K562 (cell line): ENCODE data around the gene MACROD2. TPM values are rescaled to one million over a fixed set of nuclear protein-coding genes. Genes with fewer than 3 reads are reported as not detected.

Experiments used
- ATAC-seq: fragments of 200-7000 bp; cut with Tn5 transposase; 3 replicates; pipeline ENCODE4 v1.9.1; 2020; ENCODE audit warnings: moderate library complexity
- BruUV-seq: library from RNA; stranded (reverse); fragments of 400-500 nt; replicated peaks from 2 replicates; lab custom pipeline; 2021; lab: Mats Ljungman, UMichigan
- CTCF ChIA-PET: fragments of 300-600 bp; formaldehyde crosslinking; extraction: SDS; loops from one replicate; lab custom pipeline; 2021; ENCODE audit warnings: low intra/inter-chr PET ratio; lab: Yijun Ruan, JAX
- POLR2A ChIA-PET: fragments of 300-600, 350-650 bp; sonication (Branson Sonifier 250); formaldehyde crosslinking; extraction: SDS; loops from one replicate; lab custom pipeline; 2021; ENCODE audit warnings: antibody characterized with exemption, inconsistent platforms; lab: Yijun Ruan, JAX
- DNase-seq, 4 experiments: peaks; one replicate each; pipeline versions ENCODE4 v3.0.0 to v3.0.0-alpha.2; 2011 to 2018; ENCODE audit warnings: low spot score in 3 of 4, mixed read lengths in 3 of 4; ENCODE audit errors: extremely low read depth in 1 of 4
- FAIRE-seq: peaks from 2 replicates; lab custom pipeline; 2011; peaks lifted over from hg19 to GRCh38; lab: Jason Lieb, UNC
- H2AFZ ChIP-seq: 2 replicates; pipeline ENCODE4 v1.6.0; 2011; ENCODE audit warnings: low read depth, low read length, control low read depth, inconsistent platforms
- H3K27ac ChIP-seq: fragments of 200-600 bp; 3 replicates; pipeline ENCODE4 v1.8.0; 2011; ENCODE audit warnings: low read depth, mild to moderate bottlenecking, control low read depth, inconsistent platforms, low read length, moderate library complexity, mixed read lengths; ENCODE audit errors: extremely low read depth
- H3K27me3 ChIP-seq, 2 experiments: fragments of 300-600 bp in 1 of 2; 2 replicates in 1 of 2; 3 replicates in 1 of 2; pipeline versions ENCODE4 v1.6.0 to v1.8.0; 2011; ENCODE audit warnings: inconsistent platforms in 2 of 2, low read length in 2 of 2, mild to moderate bottlenecking in 1 of 2, mixed read lengths in 1 of 2, moderate library complexity in 1 of 2; ENCODE audit not compliant: control insufficient read depth in 2 of 2, insufficient read depth in 2 of 2
- H3K36me3 ChIP-seq: fragments of 300-600 bp; 3 replicates; pipeline ENCODE4 v1.8.0; 2011; ENCODE audit warnings: mild to moderate bottlenecking, low read length, inconsistent platforms; ENCODE audit not compliant: control insufficient read depth, insufficient read depth
- H3K4me1 ChIP-seq, 2 experiments: fragments of 200-600 bp in 1 of 2; replicated peaks in 1 of 2; 2 replicates in 1 of 2; 3 replicates in 1 of 2; pipeline versions ENCODE4 v1.5.1 to v1.8.0; 2011; ENCODE audit warnings: inconsistent platforms in 2 of 2, low read length in 2 of 2, mild to moderate bottlenecking in 1 of 2, mixed read lengths in 1 of 2, moderate library complexity in 1 of 2; ENCODE audit not compliant: control insufficient read depth in 2 of 2, insufficient read depth in 2 of 2
- H3K4me2 ChIP-seq: 2 replicates; pipeline ENCODE4 v1.6.1; 2011; ENCODE audit warnings: low read length, control low read depth, inconsistent platforms, mixed read lengths; ENCODE audit not compliant: insufficient read depth
- H3K4me3 ChIP-seq: fragments of 200-600 bp; sonication (generic), shearing (Covaris generic); 2 replicates; pipeline ENCODE4 v1.5.1; 2016; ENCODE audit warnings: control low read depth, inconsistent platforms
- H3K79me2 ChIP-seq: fragments of 200-600 bp; 3 replicates; pipeline ENCODE4 v1.8.0; 2011; ENCODE audit warnings: low read length, inconsistent platforms; ENCODE audit not compliant: control insufficient read depth, insufficient read depth
- H3K9ac ChIP-seq, 2 experiments: 2 replicates each; pipeline versions ENCODE4 v1.6.0 to v1.6.1; 2011; ENCODE audit warnings: low read depth in 2 of 2, low read length in 2 of 2, control low read depth in 1 of 2, inconsistent platforms in 1 of 2, mild to moderate bottlenecking in 1 of 2, mixed read lengths in 1 of 2; ENCODE audit not compliant: insufficient read depth in 1 of 2
- H3K9me1 ChIP-seq: one replicate; pipeline ENCODE4 v1.6.0; 2011; ENCODE audit warnings: inconsistent platforms, mild to moderate bottlenecking, low read length, moderate library complexity; ENCODE audit not compliant: control insufficient read depth, insufficient read depth
- H3K9me3 ChIP-seq: replicated peaks from 2 replicates; pipeline ENCODE4 v1.5.1; 2011; ENCODE audit warnings: low read depth, low read length, inconsistent platforms; ENCODE audit not compliant: control insufficient read depth, insufficient read depth
- H4K20me1 ChIP-seq: replicated peaks from 2 replicates; pipeline ENCODE4 v1.6.1; 2011; ENCODE audit warnings: low read length, inconsistent platforms, mixed read lengths; ENCODE audit not compliant: control insufficient read depth, insufficient read depth
- CBFB ChIP-seq: sonication (generic); formaldehyde crosslinking; IDR thresholded peaks from 2 replicates; pipeline ENCODE4 v1.4.0; 2020; ENCODE audit warnings: mild to moderate bottlenecking, missing genetic modification reagents
- NCOA4 ChIP-seq: fragments of 450-650 bp; IDR thresholded peaks from 2 replicates; pipeline ENCODE4 v1.6.1; 2018; ENCODE audit warnings: mild to moderate bottlenecking; ENCODE audit not compliant: partially characterized antibody
- POLR3A ChIP-seq: IDR thresholded peaks from 2 replicates; pipeline ENCODE4 v1.6.1; 2011; ENCODE audit warnings: borderline replicate concordance, mild to moderate bottlenecking, moderate library complexity; ENCODE audit not compliant: insufficient read length, insufficient read depth; ENCODE audit errors: extremely low read depth
- PRPF4 ChIP-seq: fragments of 200-400 bp; formaldehyde crosslinking; IDR thresholded peaks from one replicate; pipeline ENCODE4 v1.6.1; 2017; ENCODE audit warnings: low read length, low read depth, mild to moderate bottlenecking; ENCODE audit not compliant: insufficient read depth, poor library complexity, severe bottlenecking
- SMARCB1 ChIP-seq: IDR thresholded peaks from 2 replicates; pipeline ENCODE4 v1.6.1; 2011; ENCODE audit warnings: improper control_type of control experiment, low read depth; ENCODE audit not compliant: insufficient read length
- TRIM24 ChIP-seq, 2 experiments: fragments of 450-650 bp; IDR thresholded peaks; 2 replicates each; pipeline ENCODE4 v1.6.1; 2016
- ZNF23 ChIP-seq: fragments of 250-450 bp; sonication (Bioruptor Pico); IDR thresholded peaks from 2 replicates; pipeline ENCODE4 v1.4.0; 2020; ENCODE audit warnings: mild to moderate bottlenecking
- in situ Hi-C: fragments of 300-500 bp; cut with MboI; formaldehyde crosslinking; loops from 4 replicates; pipeline ENCODE4 v1.15.0; 2018; ENCODE audit warnings: inconsistent platforms, mixed read lengths
- intact Hi-C: fragments of 100-400 bp; cut with micrococcal nuclease; formaldehyde crosslinking; loops from 2 replicates; pipeline ENCODE4 v1.14.2; 2022
- polyA plus RNA-seq, 8 experiments: library from polyadenylated mRNA; depleted of rRNA in 4 of 8; stranded (reverse) in 5 of 8; unstranded in 3 of 8; fragments of >200 nt; fragmentation: Nextera tagmentation in 2 of 8; fragmentation: Illumina TruSeq in 1 of 8; extraction: Ambion mirVana in 2 of 8; extraction: Trizol in 1 of 8; gene quantifications; 2 replicates each; pipeline versions ENCODE4 v1.2.1 to v1.2.3, GENCODE V29; 2011 to 2014; ENCODE audit warnings: inconsistent platforms in 1 of 8, missing spikeins in 1 of 8
- total RNA-seq, 7 experiments: library from RNA; depleted of rRNA in 6 of 7; stranded (reverse); fragments of >200 nt in 6 of 7; fragmentation: Illumina TruSeq in 2 of 7; extraction: Trizol in 2 of 7; gene quantifications; 2 replicates each; pipeline versions ENCODE4 v1.2.1 to v1.2.3, GENCODE V29; 2011 to 2021; ENCODE audit warnings: low replicate concordance in 1 of 7
- TF ChIP-seq, protein P1 (sequence below): fragments of 250-450 bp; sonication (Bioruptor Pico); IDR thresholded peaks from 2 replicates; pipeline ENCODE4 v1.9.0; 2021; ENCODE audit warnings: mild to moderate bottlenecking
- TF ChIP-seq, protein P2 (sequence below): fragments of 450-650 bp; IDR thresholded peaks from 2 replicates; pipeline ENCODE4 v1.7.1; 2018; ENCODE audit warnings: mild to moderate bottlenecking, low read depth; ENCODE audit not compliant: partially characterized antibody
- TF ChIP-seq, protein P3 (sequence below): sonication (generic); formaldehyde crosslinking; IDR thresholded peaks from 2 replicates; pipeline ENCODE4 v1.8.1; 2023; ENCODE audit warnings: missing genetic modification reagents, mild to moderate bottlenecking, borderline replicate concordance
- TF ChIP-seq, protein P4 (sequence below): fragments of 250-450 bp; sonication (Bioruptor Pico); IDR thresholded peaks from 2 replicates; pipeline ENCODE4 v1.5.0; 2021
- TF ChIP-seq, protein P5 (sequence below): sonication (generic); formaldehyde crosslinking; IDR thresholded peaks from 2 replicates; pipeline ENCODE4 v1.8.1; 2023; ENCODE audit warnings: mild to moderate bottlenecking, missing genetic modification reagents, moderate library complexity

The MACROD2 gene
- total and polyA plus RNA-seq, 9 of the 15 experiments (the other 6 are each of a cell fraction or from before 2014, with no cell fraction given) = not detected

DNA sequence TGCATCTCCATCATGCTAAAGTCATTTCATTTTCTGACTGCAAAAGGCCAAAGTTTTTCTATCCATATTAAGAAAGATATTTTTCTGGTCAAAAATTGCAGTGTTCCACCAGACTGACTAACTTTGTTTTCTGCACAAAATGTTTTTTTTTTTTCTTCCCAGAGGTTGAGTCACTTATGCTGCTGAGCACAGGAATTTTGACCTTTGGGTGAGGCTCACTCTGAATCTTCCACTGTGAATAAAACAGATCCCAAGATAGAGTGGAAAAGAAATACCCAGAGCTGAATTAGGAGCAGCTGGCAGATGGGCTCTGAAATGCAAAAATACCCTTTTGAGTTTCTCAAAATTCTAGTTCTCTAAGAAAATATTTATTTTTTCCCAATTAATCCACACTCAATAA, 1581.1 kb downstream of the MACROD2 start:
- ChIA-PET POLR2A (no interaction called here), CTCF (interaction anchor here (0.6 kb wide), 1 partner anchor 28 kb away, joined by 5 read pairs; no protein-coding TSS in a partner anchor)
- Histone ChIP-seq H3K4me3 (no peak overlapping the region), H3K27me3 (no peaks in the 10 kb centered on the region), H4K20me1 (no peaks in the 10 kb centered on the region), H3K9me3 (no peaks in the 10 kb centered on the region), H3K36me3 (no peaks in the 10 kb centered on the region), H3K4me1 (no peaks in the 10 kb centered on the region), H3K9me1 (no peaks in the 10 kb centered on the region), H3K79me2 (no peaks in the 10 kb centered on the region), H3K9ac (no peak overlapping the region), H2AFZ (no peak overlapping the region), H3K4me2 (no peak overlapping the region), H3K27ac (no peak overlapping the region)
- ATAC-seq = no peak
- no peak for DNase-seq
- no TSS peak for BruUV-seq
- no peak for FAIRE-seq
- intact Hi-C loops (no loop called here), in situ Hi-C loops (no loop called here)
- no peak for TF ChIP-seq PRPF4
- TF ChIP-seq, protein P1, sequence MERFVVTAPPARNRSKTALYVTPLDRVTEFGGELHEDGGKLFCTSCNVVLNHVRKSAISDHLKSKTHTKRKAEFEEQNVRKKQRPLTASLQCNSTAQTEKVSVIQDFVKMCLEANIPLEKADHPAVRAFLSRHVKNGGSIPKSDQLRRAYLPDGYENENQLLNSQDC (CRISPR knock-in tag) = no peak
- no peak for TF ChIP-seq CBFB
- TF ChIP-seq TRIM24 (IDR thresholded peaks at IDR 0.05) = no peak
- TF ChIP-seq ZNF23 (CRISPR knock-in tag) = no peak
- TF ChIP-seq POLR3A = no peak
- TF ChIP-seq, protein P2, sequence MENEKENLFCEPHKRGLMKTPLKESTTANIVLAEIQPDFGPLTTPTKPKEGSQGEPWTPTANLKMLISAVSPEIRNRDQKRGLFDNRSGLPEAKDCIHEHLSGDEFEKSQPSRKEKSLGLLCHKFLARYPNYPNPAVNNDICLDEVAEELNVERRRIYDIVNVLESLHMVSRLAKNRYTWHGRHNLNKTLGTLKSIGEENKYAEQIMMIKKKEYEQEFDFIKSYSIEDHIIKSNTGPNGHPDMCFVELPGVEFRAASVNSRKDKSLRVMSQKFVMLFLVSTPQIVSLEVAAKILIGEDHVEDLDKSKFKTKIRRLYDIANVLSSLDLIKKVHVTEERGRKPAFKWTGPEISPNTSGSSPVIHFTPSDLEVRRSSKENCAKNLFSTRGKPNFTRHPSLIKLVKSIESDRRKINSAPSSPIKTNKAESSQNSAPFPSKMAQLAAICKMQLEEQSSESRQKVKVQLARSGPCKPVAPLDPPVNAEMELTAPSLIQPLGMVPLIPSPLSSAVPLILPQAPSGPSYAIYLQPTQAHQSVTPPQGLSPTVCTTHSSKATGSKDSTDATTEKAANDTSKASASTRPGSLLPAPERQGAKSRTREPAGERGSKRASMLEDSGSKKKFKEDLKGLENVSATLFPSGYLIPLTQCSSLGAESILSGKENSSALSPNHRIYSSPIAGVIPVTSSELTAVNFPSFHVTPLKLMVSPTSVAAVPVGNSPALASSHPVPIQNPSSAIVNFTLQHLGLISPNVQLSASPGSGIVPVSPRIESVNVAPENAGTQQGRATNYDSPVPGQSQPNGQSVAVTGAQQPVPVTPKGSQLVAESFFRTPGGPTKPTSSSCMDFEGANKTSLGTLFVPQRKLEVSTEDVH = no peak
- TF ChIP-seq, protein P3, sequence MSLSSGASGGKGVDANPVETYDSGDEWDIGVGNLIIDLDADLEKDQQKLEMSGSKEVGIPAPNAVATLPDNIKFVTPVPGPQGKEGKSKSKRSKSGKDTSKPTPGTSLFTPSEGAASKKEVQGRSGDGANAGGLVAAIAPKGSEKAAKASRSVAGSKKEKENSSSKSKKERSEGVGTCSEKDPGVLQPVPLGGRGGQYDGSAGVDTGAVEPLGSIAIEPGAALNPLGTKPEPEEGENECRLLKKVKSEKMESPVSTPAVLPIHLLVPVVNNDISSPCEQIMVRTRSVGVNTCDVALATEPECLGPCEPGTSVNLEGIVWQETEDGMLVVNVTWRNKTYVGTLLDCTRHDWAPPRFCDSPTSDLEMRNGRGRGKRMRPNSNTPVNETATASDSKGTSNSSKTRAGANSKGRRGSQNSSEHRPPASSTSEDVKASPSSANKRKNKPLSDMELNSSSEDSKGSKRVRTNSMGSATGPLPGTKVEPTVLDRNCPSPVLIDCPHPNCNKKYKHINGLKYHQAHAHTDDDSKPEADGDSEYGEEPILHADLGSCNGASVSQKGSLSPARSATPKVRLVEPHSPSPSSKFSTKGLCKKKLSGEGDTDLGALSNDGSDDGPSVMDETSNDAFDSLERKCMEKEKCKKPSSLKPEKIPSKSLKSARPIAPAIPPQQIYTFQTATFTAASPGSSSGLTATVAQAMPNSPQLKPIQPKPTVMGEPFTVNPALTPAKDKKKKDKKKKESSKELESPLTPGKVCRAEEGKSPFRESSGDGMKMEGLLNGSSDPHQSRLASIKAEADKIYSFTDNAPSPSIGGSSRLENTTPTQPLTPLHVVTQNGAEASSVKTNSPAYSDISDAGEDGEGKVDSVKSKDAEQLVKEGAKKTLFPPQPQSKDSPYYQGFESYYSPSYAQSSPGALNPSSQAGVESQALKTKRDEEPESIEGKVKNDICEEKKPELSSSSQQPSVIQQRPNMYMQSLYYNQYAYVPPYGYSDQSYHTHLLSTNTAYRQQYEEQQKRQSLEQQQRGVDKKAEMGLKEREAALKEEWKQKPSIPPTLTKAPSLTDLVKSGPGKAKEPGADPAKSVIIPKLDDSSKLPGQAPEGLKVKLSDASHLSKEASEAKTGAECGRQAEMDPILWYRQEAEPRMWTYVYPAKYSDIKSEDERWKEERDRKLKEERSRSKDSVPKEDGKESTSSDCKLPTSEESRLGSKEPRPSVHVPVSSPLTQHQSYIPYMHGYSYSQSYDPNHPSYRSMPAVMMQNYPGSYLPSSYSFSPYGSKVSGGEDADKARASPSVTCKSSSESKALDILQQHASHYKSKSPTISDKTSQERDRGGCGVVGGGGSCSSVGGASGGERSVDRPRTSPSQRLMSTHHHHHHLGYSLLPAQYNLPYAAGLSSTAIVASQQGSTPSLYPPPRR (CRISPR knock-in tag) = no peak
- TF ChIP-seq, protein P4, sequence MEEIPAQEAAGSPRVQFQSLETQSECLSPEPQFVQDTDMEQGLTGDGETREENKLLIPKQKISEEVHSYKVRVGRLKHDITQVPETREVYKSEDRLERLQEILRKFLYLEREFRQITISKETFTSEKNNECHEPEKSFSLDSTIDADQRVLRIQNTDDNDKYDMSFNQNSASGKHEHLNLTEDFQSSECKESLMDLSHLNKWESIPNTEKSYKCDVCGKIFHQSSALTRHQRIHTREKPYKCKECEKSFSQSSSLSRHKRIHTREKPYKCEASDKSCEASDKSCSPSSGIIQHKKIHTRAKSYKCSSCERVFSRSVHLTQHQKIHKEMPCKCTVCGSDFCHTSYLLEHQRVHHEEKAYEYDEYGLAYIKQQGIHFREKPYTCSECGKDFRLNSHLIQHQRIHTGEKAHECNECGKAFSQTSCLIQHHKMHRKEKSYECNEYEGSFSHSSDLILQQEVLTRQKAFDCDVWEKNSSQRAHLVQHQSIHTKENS = no peak
- TF ChIP-seq SMARCB1 = no peak
- TF ChIP-seq, protein P5, sequence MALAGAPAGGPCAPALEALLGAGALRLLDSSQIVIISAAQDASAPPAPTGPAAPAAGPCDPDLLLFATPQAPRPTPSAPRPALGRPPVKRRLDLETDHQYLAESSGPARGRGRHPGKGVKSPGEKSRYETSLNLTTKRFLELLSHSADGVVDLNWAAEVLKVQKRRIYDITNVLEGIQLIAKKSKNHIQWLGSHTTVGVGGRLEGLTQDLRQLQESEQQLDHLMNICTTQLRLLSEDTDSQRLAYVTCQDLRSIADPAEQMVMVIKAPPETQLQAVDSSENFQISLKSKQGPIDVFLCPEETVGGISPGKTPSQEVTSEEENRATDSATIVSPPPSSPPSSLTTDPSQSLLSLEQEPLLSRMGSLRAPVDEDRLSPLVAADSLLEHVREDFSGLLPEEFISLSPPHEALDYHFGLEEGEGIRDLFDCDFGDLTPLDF = no peak
- TF ChIP-seq NCOA4 = no peak
